ENCODE results near the gene DGKI. TPM values are rescaled to one million over a fixed set of nuclear protein-coding genes. Genes with fewer than 3 reads are reported as not detected.

Gene DGKI
- total RNA-seq, 1 experiment from 2014 or later, result 0.79 TPM

DNA sequence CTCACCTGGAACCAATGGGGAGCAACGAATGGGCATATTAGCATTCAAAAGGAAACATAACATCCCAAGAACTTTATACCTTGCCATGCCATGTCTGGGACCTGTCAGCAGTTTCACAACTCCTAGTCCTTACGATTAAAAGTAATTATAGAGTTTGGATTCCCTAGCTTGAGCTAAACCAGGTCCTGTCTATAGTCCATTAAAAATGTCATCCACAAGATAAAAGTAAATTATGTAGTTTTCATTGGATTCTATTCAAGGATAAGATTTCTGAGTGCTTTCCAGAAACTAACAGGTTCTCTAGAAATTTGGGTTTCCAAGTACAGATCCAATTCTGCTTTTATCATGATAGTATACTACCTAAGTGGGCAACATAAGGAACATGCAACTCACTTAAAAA lies 339.7 kb downstream of the DGKI start:
- Mint-ChIP-seq H3K4me3 (no peak overlapping the region), H3K27ac (no peak overlapping the region), H3K27me3 (ENCODE audit: low read depth) (no peaks in the 10 kb centered on the region), H3K9me3 (peaks cover 13% of the 10 kb centered on the region), H3K36me3 (no peaks in the 10 kb centered on the region), H3K4me1 (peaks cover 17% of the 10 kb centered on the region)
- ChIA-PET POLR2A (no interaction called here), CTCF (no interaction called here)
- no peak for DNase-seq (ENCODE audit: low spot score)
- ATAC-seq, result no peak
- TF ChIP-seq OVOL2 (CRISPR knock-in tag; IDR thresholded peaks at IDR 0.05; ENCODE audit: borderline replicate concordance) (no peak), FOXP1 (CRISPR knock-in tag; IDR thresholded peaks at IDR 0.05; ENCODE audit: borderline replicate concordance) (no peak), EMX1 (CRISPR knock-in tag; IDR thresholded peaks at IDR 0.05) (no peak), FOXJ3 (CRISPR knock-in tag; IDR thresholded peaks at IDR 0.05; ENCODE audit: borderline replicate concordance) (no peak)
- TF ChIP-seq, protein P1, sequence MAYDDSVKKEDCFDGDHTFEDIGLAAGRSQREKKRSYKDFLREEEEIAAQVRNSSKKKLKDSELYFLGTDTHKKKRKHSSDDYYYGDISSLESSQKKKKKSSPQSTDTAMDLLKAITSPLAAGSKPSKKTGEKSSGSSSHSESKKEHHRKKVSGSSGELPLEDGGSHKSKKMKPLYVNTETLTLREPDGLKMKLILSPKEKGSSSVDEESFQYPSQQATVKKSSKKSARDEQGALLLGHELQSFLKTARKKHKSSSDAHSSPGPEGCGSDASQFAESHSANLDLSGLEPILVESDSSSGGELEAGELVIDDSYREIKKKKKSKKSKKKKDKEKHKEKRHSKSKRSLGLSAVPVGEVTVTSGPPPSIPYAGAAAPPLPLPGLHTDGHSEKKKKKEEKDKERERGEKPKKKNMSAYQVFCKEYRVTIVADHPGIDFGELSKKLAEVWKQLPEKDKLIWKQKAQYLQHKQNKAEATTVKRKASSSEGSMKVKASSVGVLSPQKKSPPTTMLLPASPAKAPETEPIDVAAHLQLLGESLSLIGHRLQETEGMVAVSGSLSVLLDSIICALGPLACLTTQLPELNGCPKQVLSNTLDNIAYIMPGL (CRISPR knock-in tag; IDR thresholded peaks at IDR 0.05), result no peak

DNA sequence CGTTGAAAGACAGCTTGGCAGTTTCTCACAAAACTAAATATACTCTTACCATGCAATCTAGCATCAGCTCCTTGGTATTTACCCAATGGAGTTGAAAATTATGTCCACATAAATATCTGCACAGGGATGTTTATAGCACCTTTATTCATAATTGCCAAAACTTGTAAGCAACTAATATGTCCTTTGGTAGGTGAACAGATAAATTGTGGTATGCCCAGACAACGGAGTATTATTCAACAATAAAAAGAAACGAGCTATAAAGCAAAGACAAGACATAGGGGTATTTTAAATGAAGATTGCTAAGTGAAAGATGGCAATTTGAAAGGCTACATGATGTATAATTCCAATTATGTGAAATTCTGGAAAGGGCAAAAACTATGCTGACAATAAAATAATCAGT lies 340.7 kb downstream of the DGKI start:
- H3K4me1 Mint-ChIP-seq, result peaks cover 17% of the 10 kb centered on the region
- no peaks in the 10 kb centered on the region for H3K36me3 Mint-ChIP-seq
- DNase-seq (ENCODE audit: low spot score) (no peak), ATAC-seq (no peak)
- CTCF ChIA-PET, result no interaction called here
- no peaks in the 10 kb centered on the region for H3K27me3 Mint-ChIP-seq (ENCODE audit: low read depth)
- peaks cover 13% of the 10 kb centered on the region for H3K9me3 Mint-ChIP-seq
- H3K27ac Mint-ChIP-seq, result no peak overlapping the region
- TF ChIP-seq, protein P2, sequence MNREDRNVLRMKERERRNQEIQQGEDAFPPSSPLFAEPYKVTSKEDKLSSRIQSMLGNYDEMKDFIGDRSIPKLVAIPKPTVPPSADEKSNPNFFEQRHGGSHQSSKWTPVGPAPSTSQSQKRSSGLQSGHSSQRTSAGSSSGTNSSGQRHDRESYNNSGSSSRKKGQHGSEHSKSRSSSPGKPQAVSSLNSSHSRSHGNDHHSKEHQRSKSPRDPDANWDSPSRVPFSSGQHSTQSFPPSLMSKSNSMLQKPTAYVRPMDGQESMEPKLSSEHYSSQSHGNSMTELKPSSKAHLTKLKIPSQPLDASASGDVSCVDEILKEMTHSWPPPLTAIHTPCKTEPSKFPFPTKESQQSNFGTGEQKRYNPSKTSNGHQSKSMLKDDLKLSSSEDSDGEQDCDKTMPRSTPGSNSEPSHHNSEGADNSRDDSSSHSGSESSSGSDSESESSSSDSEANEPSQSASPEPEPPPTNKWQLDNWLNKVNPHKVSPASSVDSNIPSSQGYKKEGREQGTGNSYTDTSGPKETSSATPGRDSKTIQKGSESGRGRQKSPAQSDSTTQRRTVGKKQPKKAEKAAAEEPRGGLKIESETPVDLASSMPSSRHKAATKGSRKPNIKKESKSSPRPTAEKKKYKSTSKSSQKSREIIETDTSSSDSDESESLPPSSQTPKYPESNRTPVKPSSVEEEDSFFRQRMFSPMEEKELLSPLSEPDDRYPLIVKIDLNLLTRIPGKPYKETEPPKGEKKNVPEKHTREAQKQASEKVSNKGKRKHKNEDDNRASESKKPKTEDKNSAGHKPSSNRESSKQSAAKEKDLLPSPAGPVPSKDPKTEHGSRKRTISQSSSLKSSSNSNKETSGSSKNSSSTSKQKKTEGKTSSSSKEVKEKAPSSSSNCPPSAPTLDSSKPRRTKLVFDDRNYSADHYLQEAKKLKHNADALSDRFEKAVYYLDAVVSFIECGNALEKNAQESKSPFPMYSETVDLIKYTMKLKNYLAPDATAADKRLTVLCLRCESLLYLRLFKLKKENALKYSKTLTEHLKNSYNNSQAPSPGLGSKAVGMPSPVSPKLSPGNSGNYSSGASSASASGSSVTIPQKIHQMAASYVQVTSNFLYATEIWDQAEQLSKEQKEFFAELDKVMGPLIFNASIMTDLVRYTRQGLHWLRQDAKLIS (CRISPR knock-in tag; IDR thresholded peaks at IDR 0.05; ENCODE audit: borderline replicate concordance), result no peak
- TF ChIP-seq, protein P3, sequence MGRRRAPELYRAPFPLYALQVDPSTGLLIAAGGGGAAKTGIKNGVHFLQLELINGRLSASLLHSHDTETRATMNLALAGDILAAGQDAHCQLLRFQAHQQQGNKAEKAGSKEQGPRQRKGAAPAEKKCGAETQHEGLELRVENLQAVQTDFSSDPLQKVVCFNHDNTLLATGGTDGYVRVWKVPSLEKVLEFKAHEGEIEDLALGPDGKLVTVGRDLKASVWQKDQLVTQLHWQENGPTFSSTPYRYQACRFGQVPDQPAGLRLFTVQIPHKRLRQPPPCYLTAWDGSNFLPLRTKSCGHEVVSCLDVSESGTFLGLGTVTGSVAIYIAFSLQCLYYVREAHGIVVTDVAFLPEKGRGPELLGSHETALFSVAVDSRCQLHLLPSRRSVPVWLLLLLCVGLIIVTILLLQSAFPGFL (CRISPR knock-in tag; IDR thresholded peaks at IDR 0.05; ENCODE audit: borderline replicate concordance), result no peak
- TF ChIP-seq, protein P4, sequence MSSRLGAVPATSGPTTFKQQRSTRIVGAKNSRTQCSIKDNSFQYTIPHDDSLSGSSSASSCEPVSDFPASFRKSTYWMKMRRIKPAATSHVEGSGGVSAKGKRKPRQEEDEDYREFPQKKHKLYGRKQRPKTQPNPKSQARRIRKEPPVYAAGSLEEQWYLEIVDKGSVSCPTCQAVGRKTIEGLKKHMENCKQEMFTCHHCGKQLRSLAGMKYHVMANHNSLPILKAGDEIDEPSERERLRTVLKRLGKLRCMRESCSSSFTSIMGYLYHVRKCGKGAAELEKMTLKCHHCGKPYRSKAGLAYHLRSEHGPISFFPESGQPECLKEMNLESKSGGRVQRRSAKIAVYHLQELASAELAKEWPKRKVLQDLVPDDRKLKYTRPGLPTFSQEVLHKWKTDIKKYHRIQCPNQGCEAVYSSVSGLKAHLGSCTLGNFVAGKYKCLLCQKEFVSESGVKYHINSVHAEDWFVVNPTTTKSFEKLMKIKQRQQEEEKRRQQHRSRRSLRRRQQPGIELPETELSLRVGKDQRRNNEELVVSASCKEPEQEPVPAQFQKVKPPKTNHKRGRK (CRISPR knock-in tag; IDR thresholded peaks at IDR 0.05; ENCODE audit: borderline replicate concordance), result no peak
- TF ChIP-seq HMGA2 (CRISPR knock-in tag; IDR thresholded peaks at IDR 0.05), result no peak
- TF ChIP-seq, protein P5, sequence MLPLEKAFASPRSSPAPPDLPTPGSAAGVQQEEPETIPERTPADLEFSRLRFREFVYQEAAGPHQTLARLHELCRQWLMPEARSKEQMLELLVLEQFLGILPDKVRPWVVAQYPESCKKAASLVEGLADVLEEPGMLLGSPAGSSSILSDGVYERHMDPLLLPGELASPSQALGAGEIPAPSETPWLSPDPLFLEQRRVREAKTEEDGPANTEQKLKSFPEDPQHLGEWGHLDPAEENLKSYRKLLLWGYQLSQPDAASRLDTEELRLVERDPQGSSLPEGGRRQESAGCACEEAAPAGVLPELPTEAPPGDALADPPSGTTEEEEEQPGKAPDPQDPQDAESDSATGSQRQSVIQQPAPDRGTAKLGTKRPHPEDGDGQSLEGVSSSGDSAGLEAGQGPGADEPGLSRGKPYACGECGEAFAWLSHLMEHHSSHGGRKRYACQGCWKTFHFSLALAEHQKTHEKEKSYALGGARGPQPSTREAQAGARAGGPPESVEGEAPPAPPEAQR (CRISPR knock-in tag; IDR thresholded peaks at IDR 0.05), result no peak
- TF ChIP-seq ETV6 (CRISPR knock-in tag; IDR thresholded peaks at IDR 0.05), result no peak
- no peak for TF ChIP-seq ATF1 (CRISPR knock-in tag; IDR thresholded peaks at IDR 0.05)
- TF ChIP-seq, protein P6, sequence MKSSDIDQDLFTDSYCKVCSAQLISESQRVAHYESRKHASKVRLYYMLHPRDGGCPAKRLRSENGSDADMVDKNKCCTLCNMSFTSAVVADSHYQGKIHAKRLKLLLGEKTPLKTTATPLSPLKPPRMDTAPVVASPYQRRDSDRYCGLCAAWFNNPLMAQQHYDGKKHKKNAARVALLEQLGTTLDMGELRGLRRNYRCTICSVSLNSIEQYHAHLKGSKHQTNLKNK (CRISPR knock-in tag; IDR thresholded peaks at IDR 0.05), result no peak
- no peak for TF ChIP-seq ZNF232 (CRISPR knock-in tag; IDR thresholded peaks at IDR 0.05)
- no peak for TF ChIP-seq GABPB1 (CRISPR knock-in tag; IDR thresholded peaks at IDR 0.05)
- no peak for TF ChIP-seq JUN (CRISPR knock-in tag; IDR thresholded peaks at IDR 0.05)
- TF ChIP-seq, protein P7, sequence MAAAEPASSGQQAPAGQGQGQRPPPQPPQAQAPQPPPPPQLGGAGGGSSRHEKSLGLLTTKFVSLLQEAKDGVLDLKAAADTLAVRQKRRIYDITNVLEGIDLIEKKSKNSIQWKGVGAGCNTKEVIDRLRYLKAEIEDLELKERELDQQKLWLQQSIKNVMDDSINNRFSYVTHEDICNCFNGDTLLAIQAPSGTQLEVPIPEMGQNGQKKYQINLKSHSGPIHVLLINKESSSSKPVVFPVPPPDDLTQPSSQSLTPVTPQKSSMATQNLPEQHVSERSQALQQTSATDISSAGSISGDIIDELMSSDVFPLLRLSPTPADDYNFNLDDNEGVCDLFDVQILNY (CRISPR knock-in tag; IDR thresholded peaks at IDR 0.05), result no peak
- TF ChIP-seq FOXJ3 (CRISPR knock-in tag; IDR thresholded peaks at IDR 0.05; ENCODE audit: borderline replicate concordance), result no peak
- no peak for TF ChIP-seq CBFB (CRISPR knock-in tag; IDR thresholded peaks at IDR 0.05; ENCODE audit: low read depth)
- no peak for TF ChIP-seq ZNF121 (CRISPR knock-in tag; IDR thresholded peaks at IDR 0.05)
- TF ChIP-seq ZNF416 (CRISPR knock-in tag; IDR thresholded peaks at IDR 0.05), result no peak
- no peak for TF ChIP-seq NR2C2 (CRISPR knock-in tag; IDR thresholded peaks at IDR 0.05)
- TF ChIP-seq, protein P8, sequence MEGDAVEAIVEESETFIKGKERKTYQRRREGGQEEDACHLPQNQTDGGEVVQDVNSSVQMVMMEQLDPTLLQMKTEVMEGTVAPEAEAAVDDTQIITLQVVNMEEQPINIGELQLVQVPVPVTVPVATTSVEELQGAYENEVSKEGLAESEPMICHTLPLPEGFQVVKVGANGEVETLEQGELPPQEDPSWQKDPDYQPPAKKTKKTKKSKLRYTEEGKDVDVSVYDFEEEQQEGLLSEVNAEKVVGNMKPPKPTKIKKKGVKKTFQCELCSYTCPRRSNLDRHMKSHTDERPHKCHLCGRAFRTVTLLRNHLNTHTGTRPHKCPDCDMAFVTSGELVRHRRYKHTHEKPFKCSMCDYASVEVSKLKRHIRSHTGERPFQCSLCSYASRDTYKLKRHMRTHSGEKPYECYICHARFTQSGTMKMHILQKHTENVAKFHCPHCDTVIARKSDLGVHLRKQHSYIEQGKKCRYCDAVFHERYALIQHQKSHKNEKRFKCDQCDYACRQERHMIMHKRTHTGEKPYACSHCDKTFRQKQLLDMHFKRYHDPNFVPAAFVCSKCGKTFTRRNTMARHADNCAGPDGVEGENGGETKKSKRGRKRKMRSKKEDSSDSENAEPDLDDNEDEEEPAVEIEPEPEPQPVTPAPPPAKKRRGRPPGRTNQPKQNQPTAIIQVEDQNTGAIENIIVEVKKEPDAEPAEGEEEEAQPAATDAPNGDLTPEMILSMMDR (IDR thresholded peaks at IDR 0.05), result no peak
- POLR2A ChIA-PET, result no interaction called here
- no peak overlapping the region for H3K4me3 Mint-ChIP-seq
